A673 (cell line): ENCODE data around the gene RFTN1. TPM values are rescaled to one million over a fixed set of nuclear protein-coding genes. Genes with fewer than 3 reads are reported as not detected.

Experiments
- BruUV-seq: library from RNA; stranded (reverse); fragments of 400-500 nt; replicated peaks from 2 replicates; lab custom pipeline; 2021; lab: Mats Ljungman, UMichigan
- CTCF ChIA-PET: fragments of 300-600 bp; sonication (Branson Sonifier 250); formaldehyde crosslinking; loops from one replicate; lab custom pipeline; 2022; ENCODE audit warnings: antibody characterized with exemption; lab: Charles Lee
- POLR2A ChIA-PET: fragments of 300-600 bp; sonication (Branson Sonifier 250); formaldehyde crosslinking; loops from one replicate; lab custom pipeline; 2022; ENCODE audit warnings: antibody characterized with exemption; ENCODE audit not compliant: low non-redundant PET; lab: Charles Lee
- DNase-seq: peaks from one replicate; pipeline ENCODE4 v3.0.0-alpha.2; 2015; ENCODE audit warnings: low spot score
- H3K27ac ChIP-seq: fragments of 200-600 bp; sonication (generic); 2 replicates; pipeline ENCODE4 v1.5.1; 2016; ENCODE audit warnings: mixed run types, low read depth, mild to moderate bottlenecking, mixed read lengths, antibody characterized with exemption, low read length; ENCODE audit not compliant: poor library complexity, severe bottlenecking
- H3K27me3 ChIP-seq: fragments of 200-600 bp; sonication (generic); replicated peaks from 2 replicates; pipeline ENCODE4 v1.6.1; 2017; ENCODE audit warnings: mixed run types, low read depth, mild to moderate bottlenecking, mixed read lengths, antibody characterized with exemption, low read length; ENCODE audit not compliant: insufficient read depth, poor library complexity
- H3K36me3 ChIP-seq: fragments of 200-600 bp; sonication (generic); 2 replicates; pipeline ENCODE4 v1.6.1; 2016; ENCODE audit warnings: mixed run types, mild to moderate bottlenecking, mixed read lengths, antibody characterized with exemption, low read length; ENCODE audit not compliant: insufficient read depth, poor library complexity, severe bottlenecking
- H3K4me1 ChIP-seq: fragments of 200-600 bp; sonication (generic); 2 replicates; pipeline ENCODE4 v1.6.1; 2017; ENCODE audit warnings: mixed run types, mild to moderate bottlenecking, mixed read lengths, antibody characterized with exemption, low read length; ENCODE audit not compliant: insufficient read depth, poor library complexity, severe bottlenecking
- H3K4me3 ChIP-seq: fragments of 200-600 bp; sonication (generic); 2 replicates; pipeline ENCODE4 v1.5.1; 2016; ENCODE audit warnings: low read depth, mixed run types, mild to moderate bottlenecking, mixed read lengths, low read length; ENCODE audit not compliant: poor library complexity, severe bottlenecking
- H3K9me3 ChIP-seq: fragments of 200-600 bp; sonication (generic); 2 replicates; pipeline ENCODE4 v1.6.1; 2016; ENCODE audit warnings: mixed run types, low read depth, mild to moderate bottlenecking, mixed read lengths, antibody characterized with exemption, low read length; ENCODE audit not compliant: poor library complexity, severe bottlenecking
- EZH2 ChIP-seq: fragments of 200-600 bp; sonication (generic); IDR thresholded peaks from 2 replicates; pipeline ENCODE4 v1.6.1; 2017; ENCODE audit warnings: borderline replicate concordance, low read depth, mild to moderate bottlenecking, mixed read lengths, antibody characterized with exemption, low read length; ENCODE audit not compliant: poor library complexity, severe bottlenecking
- intact Hi-C: fragments of 100-400 bp; cut with micrococcal nuclease; formaldehyde crosslinking; loops from one replicate; pipeline ENCODE4 v1.10.0; 2022; ENCODE audit not compliant: unreplicated experiment
- total RNA-seq: library from RNA; stranded (reverse); gene quantifications from 2 replicates; pipeline ENCODE4 v1.2.3, GENCODE V29; 2021
- TF ChIP-seq, protein P1 (sequence below): fragments of 300-800, 200-600 bp; sonication (generic); conservative IDR thresholded peaks from 2 replicates; pipeline ENCODE4 v1.5.1; 2017; ENCODE audit warnings: low read depth, mild to moderate bottlenecking, antibody characterized with exemption, low read length, moderate library complexity, mixed read lengths

Gene RFTN1
- total RNA-seq, 1 experiment from 2014 or later, result 0.60 TPM

DNA sequence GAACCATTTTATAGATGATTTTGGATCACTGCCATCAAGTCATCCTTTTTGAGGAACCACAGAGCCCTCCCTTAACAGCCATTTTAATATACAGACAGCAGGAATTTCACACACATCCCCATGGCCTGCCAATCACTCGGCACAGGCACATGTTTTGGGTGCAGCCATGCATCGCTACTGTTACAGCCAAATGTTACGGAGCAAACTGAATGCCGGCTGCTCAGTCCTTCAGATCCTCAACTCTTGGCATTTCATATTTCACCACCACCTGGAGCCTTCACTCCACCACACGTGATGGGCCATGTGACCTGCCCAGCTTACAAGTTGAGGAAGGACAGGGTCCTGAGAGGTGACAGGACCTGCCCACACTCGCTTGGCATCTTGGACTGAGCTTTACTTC, 157.7 kb downstream of the RFTN1 start:
- Histone ChIP-seq H3K27me3 (no peaks in the 10 kb centered on the region), H3K4me1 (peaks cover 1% of the 10 kb centered on the region), H3K36me3 (no peaks in the 10 kb centered on the region), H3K4me3 (no peak overlapping the region), H3K9me3 (no peaks in the 10 kb centered on the region), H3K27ac (no peak overlapping the region)
- BruUV-seq, result no TSS peak
- no peak for DNase-seq
- TF ChIP-seq EZH2, result no peak
- TF ChIP-seq, protein P1, sequence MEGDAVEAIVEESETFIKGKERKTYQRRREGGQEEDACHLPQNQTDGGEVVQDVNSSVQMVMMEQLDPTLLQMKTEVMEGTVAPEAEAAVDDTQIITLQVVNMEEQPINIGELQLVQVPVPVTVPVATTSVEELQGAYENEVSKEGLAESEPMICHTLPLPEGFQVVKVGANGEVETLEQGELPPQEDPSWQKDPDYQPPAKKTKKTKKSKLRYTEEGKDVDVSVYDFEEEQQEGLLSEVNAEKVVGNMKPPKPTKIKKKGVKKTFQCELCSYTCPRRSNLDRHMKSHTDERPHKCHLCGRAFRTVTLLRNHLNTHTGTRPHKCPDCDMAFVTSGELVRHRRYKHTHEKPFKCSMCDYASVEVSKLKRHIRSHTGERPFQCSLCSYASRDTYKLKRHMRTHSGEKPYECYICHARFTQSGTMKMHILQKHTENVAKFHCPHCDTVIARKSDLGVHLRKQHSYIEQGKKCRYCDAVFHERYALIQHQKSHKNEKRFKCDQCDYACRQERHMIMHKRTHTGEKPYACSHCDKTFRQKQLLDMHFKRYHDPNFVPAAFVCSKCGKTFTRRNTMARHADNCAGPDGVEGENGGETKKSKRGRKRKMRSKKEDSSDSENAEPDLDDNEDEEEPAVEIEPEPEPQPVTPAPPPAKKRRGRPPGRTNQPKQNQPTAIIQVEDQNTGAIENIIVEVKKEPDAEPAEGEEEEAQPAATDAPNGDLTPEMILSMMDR, result no peak
- intact Hi-C loops, result no loop called here
- CTCF ChIA-PET, result no interaction called here
- POLR2A ChIA-PET, result no interaction called here

GRCh38 chr3:16354291-16354690, 159.2 kb downstream of the RFTN1 start:
- POLR2A ChIA-PET, result no interaction called here
- TF ChIP-seq EZH2, result no peak
- TF ChIP-seq, protein P1, result no peak
- Histone ChIP-seq H3K4me1 (peaks cover 16% of the 10 kb centered on the region), H3K4me3 (no peak overlapping the region), H3K9me3 (no peaks in the 10 kb centered on the region), H3K36me3 (no peaks in the 10 kb centered on the region), H3K27ac (no peak overlapping the region), H3K27me3 (no peaks in the 10 kb centered on the region)
- intact Hi-C loops, result no loop called here
- BruUV-seq, result no TSS peak
- no peak for DNase-seq
- CTCF ChIA-PET, result no interaction called here

DNA sequence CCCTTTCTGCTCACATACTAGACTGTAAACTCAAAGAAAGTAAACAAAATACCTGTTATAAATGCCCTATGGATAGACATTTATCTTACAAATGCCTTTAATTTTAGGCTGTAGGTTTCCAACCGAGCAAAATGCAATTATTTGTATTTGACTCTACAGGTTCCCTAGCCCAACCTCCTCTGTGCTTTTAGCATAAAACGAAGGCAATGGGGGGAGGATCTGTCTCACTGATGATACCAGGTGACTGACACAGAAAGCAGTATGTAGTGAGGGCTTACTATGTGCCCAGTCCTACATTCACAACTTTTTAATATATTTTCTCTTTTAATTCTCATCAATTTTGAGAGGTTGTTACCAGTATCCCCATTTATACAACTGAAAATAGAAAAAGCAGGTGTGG, 161.1 kb downstream of the RFTN1 start:
- no peak overlapping the region for H3K27ac ChIP-seq

More for the DNA sequence above, 161.1 kb downstream of the RFTN1 start:
- Histone ChIP-seq H3K4me3 (no peak overlapping the region), H3K4me1 (peaks cover 16% of the 10 kb centered on the region), H3K9me3 (no peaks in the 10 kb centered on the region), H3K27me3 (no peaks in the 10 kb centered on the region), H3K36me3 (no peaks in the 10 kb centered on the region)
- TF ChIP-seq EZH2, result no peak
- TF ChIP-seq, protein P1, result no peak
- ChIA-PET POLR2A (no interaction called here), CTCF (no interaction called here)
- no TSS peak for BruUV-seq
- intact Hi-C loops, result no loop called here
- DNase-seq, result no peak
